VCaP (cell line): ENCODE measurements around the gene PRKAB2.
"Not testable (repeated sequence)": the region's sequence is repeated elsewhere in the genome, so short reads cannot be mapped to it uniquely, and the experiment has no call there.

Experiments used
- H3K27ac ChIP-seq: fragments of 450-650 bp; 2 replicates; pipeline ENCODE4 v1.5.1; 2017
- CTCF ChIP-seq: fragments of 450-650 bp; conservative IDR thresholded peaks from 2 replicates; pipeline ENCODE4 v1.5.1; 2017; ENCODE audit warnings: mild to moderate bottlenecking, moderate library complexity

PRKAB2 gene

GRCh38 chr1:147152772-147153171, 19.5 kb downstream of the PRKAB2 start:
- TF ChIP-seq CTCF: no peak
- no peak overlapping the region for H3K27ac ChIP-seq

GRCh38 chr1:147151244-147151643, 21.0 kb downstream of the PRKAB2 start:
- TF ChIP-seq CTCF: no peak
- H3K27ac ChIP-seq: no peak overlapping the region

GRCh38 chr1:147142886-147143285, 29.4 kb downstream of the PRKAB2 start:
- H3K27ac ChIP-seq: no peak overlapping the region
- TF ChIP-seq CTCF: no peak

GRCh38 chr1:147130721-147131120, 41.5 kb downstream of the PRKAB2 start:
- not testable (repeated sequence) for H3K27ac ChIP-seq

GRCh38 chr1:147129116-147129873, 43.0 kb downstream of the PRKAB2 start:
- TF ChIP-seq CTCF: no peak
- H3K27ac ChIP-seq: no peak overlapping the region

GRCh38 chr1:147124266-147124665, 48.0 kb downstream of the PRKAB2 start:
- no peak for TF ChIP-seq CTCF
- no peak overlapping the region for H3K27ac ChIP-seq

GRCh38 chr1:147117109-147117508, 55.2 kb downstream of the PRKAB2 start:
- TF ChIP-seq CTCF: no peak
- H3K27ac ChIP-seq: no peak overlapping the region

GRCh38 chr1:147115496-147115895, 56.8 kb downstream of the PRKAB2 start:
- TF ChIP-seq CTCF: no peak
- no peak overlapping the region for H3K27ac ChIP-seq

GRCh38 chr1:147115079-147115478, 57.2 kb downstream of the PRKAB2 start:
- not testable (repeated sequence) for H3K27ac ChIP-seq

GRCh38 chr1:147114353-147114752, 57.9 kb downstream of the PRKAB2 start:
- not testable (repeated sequence) for H3K27ac ChIP-seq
